IPS-NIHi7 (cell line): ENCODE results near the gene CDK5RAP1.

Experiments
- DNase-seq: peaks from one replicate; pipeline ENCODE4 v3.0.0; 2012; ENCODE audit warnings: mixed read lengths; ENCODE audit errors: extremely low spot score

Gene CDK5RAP1

GRCh38 chr20:33386673-33387072 is 14.6 kb downstream of the CDK5RAP1 start:
- DNase-seq, result no peak

- no peak for DNase-seq
These were observed 24.0 kb downstream of the CDK5RAP1 start for GRCh38 chr20:33377366-33377765.

GRCh38 chr20:33373735-33374605 is 27.3 kb downstream of the CDK5RAP1 start:
- DNase-seq, result no peak

GRCh38 chr20:33372993-33373441 is 28.3 kb downstream of the CDK5RAP1 start:
- no peak for DNase-seq

GRCh38 chr20:33370291-33370690 is 31.0 kb downstream of the CDK5RAP1 start:
- no peak for DNase-seq

- DNase-seq, result no peak
These were observed 38.4 kb downstream of the CDK5RAP1 start for GRCh38 chr20:33362898-33363297.

GRCh38 chr20:33359399-33360261 is 41.7 kb downstream of the CDK5RAP1 start:
- no peak for DNase-seq

GRCh38 chr20:33353013-33353402 is 48.3 kb downstream of the CDK5RAP1 start:
- DNase-seq, result no peak

- no peak for DNase-seq
These were observed 48.9 kb downstream of the CDK5RAP1 start for GRCh38 chr20:33352258-33353012.

GRCh38 chr20:33351696-33352095 is 49.6 kb downstream of the CDK5RAP1 start:
- no peak for DNase-seq

- DNase-seq, result no peak
These were observed 51.8 kb downstream of the CDK5RAP1 start for GRCh38 chr20:33349493-33349892.

- DNase-seq, result peak; percentile 44
These were observed 53.0 kb downstream of the CDK5RAP1 start for GRCh38 chr20:33348136-33348937.

- DNase-seq, result no peak
These were observed 56.0 kb downstream of the CDK5RAP1 start for GRCh38 chr20:33345342-33345741.

- DNase-seq, result no peak
These were observed 57.8 kb downstream of the CDK5RAP1 start for GRCh38 chr20:33343521-33343920.

GRCh38 chr20:33339515-33340058 is 61.7 kb downstream of the CDK5RAP1 start:
- DNase-seq, result no peak

GRCh38 chr20:33338467-33339258 is 62.7 kb downstream of the CDK5RAP1 start:
- no peak for DNase-seq

- DNase-seq, result no peak
These were observed 63.7 kb downstream of the CDK5RAP1 start for GRCh38 chr20:33337531-33338165.

GRCh38 chr20:33337119-33337518 is 64.2 kb downstream of the CDK5RAP1 start:
- DNase-seq, result no peak

- no peak for DNase-seq
These were observed 64.9 kb downstream of the CDK5RAP1 start for GRCh38 chr20:33336375-33336774.
